DOHH2 (cell line): ENCODE data around the gene NGF.

Source experiments
- H3F3A ChIP-seq: fragments of 200-600 bp; sonication (generic), shearing (Covaris generic); 2 replicates; pipeline ENCODE4 v1.6.0; 2016; ENCODE audit warnings: antibody characterized with exemption, mild to moderate bottlenecking; ENCODE audit not compliant: control insufficient read depth, insufficient read depth
- H3K27ac ChIP-seq: fragments of 200-600 bp; sonication (generic); 2 replicates; pipeline ENCODE4 v1.5.1; 2014; ENCODE audit warnings: low read depth, mild to moderate bottlenecking, low read length, moderate library complexity
- H3K27me3 ChIP-seq: fragments of 200-600 bp; sonication (generic); 2 replicates; pipeline ENCODE4 v1.6.1; 2014; ENCODE audit warnings: mild to moderate bottlenecking, low read length, mixed read lengths; ENCODE audit not compliant: control insufficient read depth
- H3K36me3 ChIP-seq: fragments of 200-600 bp; sonication (generic); 2 replicates; pipeline ENCODE4 v1.6.1; 2014; ENCODE audit warnings: mild to moderate bottlenecking, low read length, moderate library complexity, mixed read lengths; ENCODE audit not compliant: control insufficient read depth
- H3K4me1 ChIP-seq: fragments of 200-600 bp; sonication (generic); 2 replicates; pipeline ENCODE4 v1.6.1; 2014; ENCODE audit warnings: mild to moderate bottlenecking, low read length, mixed read lengths; ENCODE audit not compliant: control insufficient read depth
- H3K4me2 ChIP-seq: fragments of 200-600 bp; sonication (generic); 2 replicates; pipeline ENCODE4 v1.6.0; 2014; ENCODE audit warnings: mild to moderate bottlenecking, low read length, moderate library complexity
- H3K4me3 ChIP-seq: fragments of 200-600 bp; sonication (generic); 2 replicates; pipeline ENCODE4 v1.5.1; 2014; ENCODE audit warnings: mild to moderate bottlenecking, low read length, mixed read lengths
- H3K79me2 ChIP-seq: fragments of 200-600 bp; sonication (generic); 2 replicates; pipeline ENCODE4 v1.6.1; 2014; ENCODE audit warnings: mild to moderate bottlenecking, low read length, mixed read lengths; ENCODE audit not compliant: control insufficient read depth
- H3K9me2 ChIP-seq: fragments of 200-600 bp; sonication (generic); replicated peaks from 2 replicates; pipeline ENCODE4 v1.6.1; 2014; ENCODE audit warnings: mild to moderate bottlenecking, low read length, mixed read lengths; ENCODE audit not compliant: control insufficient read depth
- H3K9me3 ChIP-seq: fragments of 200-600 bp; sonication (generic); 2 replicates; pipeline ENCODE4 v1.6.1; 2014; ENCODE audit warnings: antibody characterized with exemption, low read length, mixed read lengths; ENCODE audit not compliant: control insufficient read depth, insufficient read depth
- H4K20me1 ChIP-seq: fragments of 200-600 bp; sonication (generic); 2 replicates; pipeline ENCODE4 v1.6.0; 2014; ENCODE audit warnings: low read depth, mild to moderate bottlenecking, antibody characterized with exemption, low read length, moderate library complexity; ENCODE audit not compliant: control insufficient read depth, insufficient read depth
- EZH2phosphoT487 ChIP-seq: fragments of 200-600 bp; sonication (generic); IDR thresholded peaks from 2 replicates; pipeline ENCODE4 v1.6.1; 2017; ENCODE audit warnings: borderline replicate concordance, mild to moderate bottlenecking, antibody characterized with exemption, low read length, moderate library complexity, mixed read lengths
- TF ChIP-seq, protein P1 (sequence below): fragments of 200-600 bp; sonication (generic); IDR thresholded peaks from one replicate; pipeline ENCODE4 v1.5.1; 2014; ENCODE audit warnings: antibody characterized with exemption, mild to moderate bottlenecking, low read depth, low read length; ENCODE audit not compliant: poor library complexity, severe bottlenecking

Gene NGF

DNA sequence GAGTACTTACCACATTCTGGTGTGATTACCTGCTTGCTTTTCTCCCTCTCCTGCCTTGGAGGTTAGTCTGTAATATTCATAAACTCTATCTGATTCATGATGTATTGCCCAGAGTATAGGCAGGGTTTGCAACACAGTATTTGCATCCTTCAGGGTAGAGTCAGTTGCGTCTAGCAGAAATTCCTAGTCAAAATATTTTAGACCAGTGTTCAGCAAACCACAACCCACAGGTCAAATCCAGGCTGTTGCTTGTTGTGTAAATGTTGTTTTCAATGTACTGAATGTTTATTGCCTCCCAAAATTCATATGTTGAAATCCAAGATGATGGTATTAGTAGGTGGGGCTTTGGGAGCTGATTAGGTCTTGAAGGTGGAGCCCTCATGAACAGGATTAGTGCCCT, 82.9 kb downstream of the NGF start:
- H3K4me3 ChIP-seq = no peak overlapping the region
- no peaks in the 10 kb centered on the region for H3K9me2 ChIP-seq
- no peaks in the 10 kb centered on the region for H3K36me3 ChIP-seq
- no peaks in the 10 kb centered on the region for H3K4me1 ChIP-seq
- H4K20me1 ChIP-seq = no peaks in the 10 kb centered on the region
- H3F3A ChIP-seq = no peaks in the 10 kb centered on the region
- H3K27ac ChIP-seq = no peak overlapping the region
- no peaks in the 10 kb centered on the region; the same call in 1 of the 2 replicates for H3K9me3 ChIP-seq
- no peaks in the 10 kb centered on the region for H3K79me2 ChIP-seq
- H3K27me3 ChIP-seq = no peaks in the 10 kb centered on the region
- no peak overlapping the region for H3K4me2 ChIP-seq
- TF ChIP-seq, protein P1, sequence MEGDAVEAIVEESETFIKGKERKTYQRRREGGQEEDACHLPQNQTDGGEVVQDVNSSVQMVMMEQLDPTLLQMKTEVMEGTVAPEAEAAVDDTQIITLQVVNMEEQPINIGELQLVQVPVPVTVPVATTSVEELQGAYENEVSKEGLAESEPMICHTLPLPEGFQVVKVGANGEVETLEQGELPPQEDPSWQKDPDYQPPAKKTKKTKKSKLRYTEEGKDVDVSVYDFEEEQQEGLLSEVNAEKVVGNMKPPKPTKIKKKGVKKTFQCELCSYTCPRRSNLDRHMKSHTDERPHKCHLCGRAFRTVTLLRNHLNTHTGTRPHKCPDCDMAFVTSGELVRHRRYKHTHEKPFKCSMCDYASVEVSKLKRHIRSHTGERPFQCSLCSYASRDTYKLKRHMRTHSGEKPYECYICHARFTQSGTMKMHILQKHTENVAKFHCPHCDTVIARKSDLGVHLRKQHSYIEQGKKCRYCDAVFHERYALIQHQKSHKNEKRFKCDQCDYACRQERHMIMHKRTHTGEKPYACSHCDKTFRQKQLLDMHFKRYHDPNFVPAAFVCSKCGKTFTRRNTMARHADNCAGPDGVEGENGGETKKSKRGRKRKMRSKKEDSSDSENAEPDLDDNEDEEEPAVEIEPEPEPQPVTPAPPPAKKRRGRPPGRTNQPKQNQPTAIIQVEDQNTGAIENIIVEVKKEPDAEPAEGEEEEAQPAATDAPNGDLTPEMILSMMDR = no peak
- TF ChIP-seq EZH2phosphoT487 = no peak

DNA sequence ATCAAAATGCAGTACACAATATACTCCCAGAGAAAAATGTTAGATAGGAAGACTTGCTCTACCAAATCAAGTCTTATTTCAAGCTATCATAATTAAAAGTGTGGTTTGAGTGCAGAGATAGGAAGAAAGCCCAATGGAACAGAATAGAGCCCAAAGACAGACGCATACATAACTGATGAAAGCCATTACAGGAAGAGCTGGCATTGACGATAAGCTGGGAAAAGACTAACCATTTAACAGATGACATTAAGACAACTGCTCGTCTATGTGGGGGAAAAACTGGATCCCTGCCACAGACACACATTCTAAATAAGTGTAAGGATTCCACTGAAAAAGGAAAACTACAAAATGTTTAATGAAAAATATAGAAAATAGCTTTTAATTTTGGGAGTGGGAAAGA, 85.5 kb downstream of the NGF start:
- Histone ChIP-seq H3K4me1 (no peaks in the 10 kb centered on the region), H3F3A (no peaks in the 10 kb centered on the region), H3K4me2 (no peak overlapping the region), H3K36me3 (no peaks in the 10 kb centered on the region), H3K79me2 (no peaks in the 10 kb centered on the region), H3K27ac (no peak overlapping the region), H3K9me2 (no peaks in the 10 kb centered on the region), H3K4me3 (no peak overlapping the region), H4K20me1 (no peaks in the 10 kb centered on the region), H3K27me3 (no peaks in the 10 kb centered on the region), H3K9me3 (no peaks in the 10 kb centered on the region)
- TF ChIP-seq, protein P1 = no peak
- no peak for TF ChIP-seq EZH2phosphoT487

DNA sequence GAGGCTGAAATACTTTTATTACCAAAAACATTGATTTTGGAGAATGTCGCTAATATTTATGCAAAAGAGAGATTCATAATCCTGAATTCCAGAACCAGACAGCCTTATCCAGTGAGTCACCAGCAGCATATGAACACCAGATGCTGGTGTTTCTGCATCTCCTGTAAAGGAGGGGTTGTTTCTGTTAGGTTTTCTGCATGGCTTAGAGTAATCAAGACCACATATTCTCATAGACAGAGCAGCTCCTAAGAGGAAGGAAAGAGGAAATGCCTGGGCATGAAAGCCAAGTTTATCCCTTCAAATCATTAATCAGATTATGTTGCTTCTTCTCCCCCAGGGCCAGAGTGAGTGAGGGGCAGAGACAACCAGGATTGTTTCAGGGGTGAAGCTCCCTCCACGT, 86.2 kb downstream of the NGF start:
- Histone ChIP-seq H3K4me3 (no peak overlapping the region), H3K27ac (no peak overlapping the region), H3K27me3 (no peaks in the 10 kb centered on the region), H4K20me1 (no peaks in the 10 kb centered on the region), H3K9me2 (no peaks in the 10 kb centered on the region), H3K36me3 (no peaks in the 10 kb centered on the region), H3F3A (no peaks in the 10 kb centered on the region), H3K79me2 (no peaks in the 10 kb centered on the region), H3K4me2 (no peak overlapping the region), H3K9me3 (no peaks in the 10 kb centered on the region), H3K4me1 (no peaks in the 10 kb centered on the region)
- TF ChIP-seq, protein P1 = no peak
- no peak for TF ChIP-seq EZH2phosphoT487

DNA sequence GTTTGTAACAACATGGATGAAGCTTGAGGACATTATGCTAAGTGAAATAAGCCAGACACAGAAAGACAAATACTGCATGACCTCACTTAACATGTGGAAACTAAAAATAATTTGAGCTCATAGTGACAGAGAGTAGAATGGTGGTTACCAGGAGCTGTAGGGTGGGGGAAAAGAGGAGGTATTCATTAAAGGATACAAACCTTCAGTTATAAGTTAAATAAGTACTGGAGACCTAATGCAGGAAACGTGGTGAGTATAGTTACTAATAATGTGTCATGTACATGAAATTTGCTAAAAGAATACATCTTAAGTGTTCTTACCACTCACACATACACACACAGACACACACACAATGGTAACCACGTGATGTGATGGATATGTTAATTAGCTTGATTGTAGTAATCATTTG, 86.7 kb downstream of the NGF start:
- no peak for TF ChIP-seq EZH2phosphoT487
- TF ChIP-seq, protein P1 = no peak
- H3K4me2 ChIP-seq = no peak overlapping the region
- no peaks in the 10 kb centered on the region for H4K20me1 ChIP-seq
- H3K36me3 ChIP-seq = no peaks in the 10 kb centered on the region
- no peaks in the 10 kb centered on the region for H3K9me2 ChIP-seq
- H3K9me3 ChIP-seq = no peaks in the 10 kb centered on the region
- no peak overlapping the region for H3K4me3 ChIP-seq
- no peaks in the 10 kb centered on the region for H3K27me3 ChIP-seq
- H3K27ac ChIP-seq = no peak overlapping the region
- H3K4me1 ChIP-seq = no peaks in the 10 kb centered on the region
- H3F3A ChIP-seq = no peaks in the 10 kb centered on the region
- no peaks in the 10 kb centered on the region for H3K79me2 ChIP-seq
